CD4-positive, alpha-beta T cell treated with Interleukin-4 for 1 hour (primary cell): ENCODE measurements around the gene ACYP2.
"Not testable (repeated sequence)": the region's sequence is repeated elsewhere in the genome, so short reads cannot be mapped to it uniquely, and the experiment has no call there.

ENCODE experiments used
- DNase-seq, 2 donors: peaks; one replicate each; pipeline ENCODE4 v3.0.0-alpha.2; 2020 to 2022

The ACYP2 gene

GRCh38 chr2:54274781-54275242 lies 159.4 kb downstream of the ACYP2 start:
- DNase-seq: no peak

- DNase-seq: no peak
These were observed 160.1 kb downstream of the ACYP2 start for GRCh38 chr2:54275541-54275940.

DNA sequence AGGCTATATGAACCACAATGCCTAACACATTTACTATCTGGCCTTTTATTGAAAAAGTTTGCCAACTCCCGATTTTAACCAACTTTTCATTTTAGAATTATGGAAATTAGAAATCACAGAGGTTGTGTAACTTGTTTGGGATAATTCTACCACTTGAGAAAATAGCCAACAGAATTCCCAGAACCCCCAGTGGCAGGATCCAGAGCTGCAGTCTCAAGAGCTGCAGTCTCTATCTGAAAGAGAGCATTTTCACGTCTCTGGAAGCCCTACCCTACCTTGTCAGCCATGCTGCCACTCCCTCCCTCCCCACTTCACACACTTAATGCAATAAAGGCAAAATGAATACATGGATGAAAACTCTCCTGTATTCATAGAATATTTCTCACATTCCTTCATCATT lies 164.0 kb downstream of the ACYP2 start:
- no peak for DNase-seq

- no peak for DNase-seq
These were observed 169.4 kb downstream of the ACYP2 start for GRCh38 chr2:54284826-54285225.

- DNase-seq: no peak
These were observed 170.0 kb downstream of the ACYP2 start for GRCh38 chr2:54285451-54285850.

DNA sequence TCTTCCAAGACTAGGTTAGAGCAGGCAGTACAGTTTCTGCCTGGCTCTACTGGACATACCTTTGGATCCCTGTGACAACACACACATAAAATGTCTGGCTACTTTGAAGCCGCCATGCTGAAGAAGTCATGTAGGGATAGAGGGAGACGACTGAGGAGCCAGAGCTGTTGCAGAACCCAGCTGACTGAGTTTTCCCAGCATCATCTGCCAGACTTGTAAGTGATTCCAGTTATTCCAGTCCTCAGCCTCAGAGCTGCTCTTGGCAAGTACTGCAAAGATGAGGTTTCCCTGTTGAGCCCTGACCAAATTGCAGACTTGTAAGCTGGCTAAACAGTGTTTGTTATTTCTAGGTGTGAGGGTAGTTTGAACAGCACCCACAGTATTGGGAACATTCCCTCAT lies 172.1 kb downstream of the ACYP2 start:
- DNase-seq: no peak

DNA sequence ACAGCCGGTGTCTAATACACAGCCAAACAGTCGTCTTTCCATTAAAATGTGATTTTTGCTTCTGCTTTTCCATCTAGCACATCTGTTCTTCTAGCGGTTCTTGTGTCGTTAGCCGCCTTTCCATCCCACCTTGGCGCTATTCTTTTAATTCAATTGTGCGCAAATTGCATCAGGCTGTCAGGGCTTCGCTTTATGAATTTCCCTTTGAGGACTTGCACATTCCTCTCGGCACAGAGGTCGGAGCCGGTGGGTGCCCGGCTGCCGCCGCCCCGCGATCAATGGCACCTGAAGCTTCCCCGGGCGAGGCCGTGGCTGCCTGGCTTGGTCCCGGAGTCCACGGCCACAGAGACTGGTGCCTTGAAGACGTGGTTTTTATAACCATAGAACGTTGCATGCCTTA lies 174.5 kb downstream of the ACYP2 start:
- no peak for DNase-seq

DNA sequence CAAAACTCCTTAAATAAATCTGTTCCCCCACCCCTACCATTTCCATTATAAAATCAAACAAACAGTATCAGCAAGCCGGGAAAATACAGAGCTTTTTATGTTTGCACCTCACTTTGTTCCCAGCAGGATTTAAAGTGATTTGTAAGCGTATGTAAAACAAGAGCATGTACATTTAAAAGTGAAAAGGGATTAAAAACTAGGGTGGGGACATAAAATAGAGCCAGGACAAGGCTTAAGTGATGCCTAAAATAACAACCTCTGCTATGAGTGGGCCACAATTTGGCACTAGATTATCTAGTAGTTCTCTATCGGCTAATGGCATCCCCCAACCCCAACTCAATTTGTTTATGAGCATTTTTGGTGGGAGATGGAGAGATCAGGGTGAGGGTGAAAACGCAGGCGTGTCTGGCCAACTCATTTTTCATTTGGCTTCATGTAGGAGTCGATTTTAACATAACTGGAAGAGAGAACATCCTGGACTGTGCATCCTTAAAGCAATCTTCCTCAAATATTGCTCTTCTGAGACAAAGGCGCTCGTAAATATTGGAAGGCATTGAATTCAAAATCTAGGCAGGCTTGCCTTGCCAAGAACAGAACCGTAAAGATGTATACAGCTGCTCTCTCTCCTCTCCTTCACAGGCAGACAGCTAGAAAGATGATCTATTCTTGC lies 175.1 kb downstream of the ACYP2 start:
- DNase-seq: no peak

DNA sequence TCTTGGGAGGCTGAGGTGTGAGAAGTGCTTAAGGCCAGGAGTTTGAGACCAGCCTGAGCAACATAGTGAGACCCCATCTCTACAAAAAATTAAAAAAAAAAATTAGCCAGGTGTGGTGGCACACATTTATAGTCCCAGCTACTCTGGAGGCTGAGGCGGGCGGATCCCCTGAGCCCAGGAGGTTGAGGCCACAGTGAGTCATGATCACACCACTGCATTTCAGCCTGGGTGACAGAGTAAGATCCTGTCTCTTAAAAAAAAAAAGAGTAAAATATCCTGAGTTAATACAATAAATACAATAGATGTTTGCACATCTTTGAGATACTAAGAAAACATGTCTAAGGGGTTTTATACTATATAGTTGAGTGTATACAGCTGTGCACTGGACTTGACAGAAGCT lies 179.2 kb downstream of the ACYP2 start:
- DNase-seq: not testable (repeated sequence)

- DNase-seq: no peak
These were observed 180.5 kb downstream of the ACYP2 start for GRCh38 chr2:54295911-54296310.

DNA sequence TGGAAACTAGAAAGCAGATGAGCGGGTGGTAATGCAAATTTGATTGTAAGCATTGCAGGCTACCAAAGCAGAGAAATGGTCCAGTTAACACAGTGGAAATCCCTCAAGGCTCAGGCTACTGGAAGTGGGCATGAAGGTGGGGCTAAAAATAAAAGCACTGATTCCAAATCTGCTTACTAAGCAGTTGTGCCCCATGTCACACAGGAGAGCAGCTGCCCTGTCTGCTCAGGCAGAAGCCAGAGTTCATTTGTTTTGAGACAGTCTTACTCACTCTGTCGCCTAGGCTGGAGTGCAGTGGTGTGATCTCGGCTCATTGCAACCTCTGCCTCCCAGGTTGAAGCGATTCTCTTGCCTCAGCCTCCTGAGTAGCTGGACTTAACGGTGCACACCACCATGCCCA lies 183.1 kb downstream of the ACYP2 start:
- DNase-seq: no peak

GRCh38 chr2:54303631-54304030 lies 188.2 kb downstream of the ACYP2 start:
- no peak for DNase-seq

DNA sequence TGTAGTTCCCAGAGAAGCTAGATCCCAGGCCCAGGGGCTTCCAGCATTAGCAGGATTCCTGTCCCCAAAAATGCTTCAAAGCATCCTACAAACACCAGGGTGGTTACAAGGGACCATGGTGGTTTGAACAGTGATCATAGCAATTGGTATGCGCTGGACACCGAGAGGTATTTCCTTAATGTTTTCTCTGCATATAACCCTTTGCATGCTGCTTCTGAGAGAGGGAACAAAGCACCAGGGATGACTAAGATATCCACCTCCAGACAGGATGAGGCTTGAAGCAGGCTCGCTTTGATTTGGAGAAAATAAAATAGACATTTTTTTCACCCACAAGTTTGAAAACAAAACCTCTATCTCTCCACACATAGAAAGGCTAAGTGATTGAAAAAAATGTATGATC lies 191.1 kb downstream of the ACYP2 start:
- no peak for DNase-seq

- no peak for DNase-seq
These were observed 192.8 kb downstream of the ACYP2 start for GRCh38 chr2:54308186-54308585.

- no peak for DNase-seq
These were observed 193.4 kb downstream of the ACYP2 start for GRCh38 chr2:54308782-54309181.

GRCh38 chr2:54310311-54310710 lies 194.9 kb downstream of the ACYP2 start:
- no peak for DNase-seq

DNA sequence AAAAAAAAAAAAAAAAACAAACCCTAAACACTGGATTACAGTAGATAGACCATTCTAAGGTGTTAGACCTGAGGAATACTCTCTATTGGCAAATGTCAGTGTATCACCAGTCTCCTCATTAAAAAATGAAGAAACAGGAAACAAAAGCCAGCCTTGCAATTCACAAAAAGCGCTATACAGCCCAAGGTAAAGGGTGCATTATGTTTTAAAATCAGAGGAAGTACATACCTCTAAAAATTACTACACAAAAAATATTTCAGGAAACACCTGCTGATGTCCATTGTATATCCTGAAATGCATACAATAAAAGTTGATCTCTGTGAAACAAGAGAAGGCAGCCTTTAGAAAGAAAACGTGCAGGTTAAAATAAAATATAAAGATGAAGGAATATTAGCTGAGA lies 195.5 kb downstream of the ACYP2 start:
- no peak for DNase-seq

- DNase-seq: no peak
These were observed 197.7 kb downstream of the ACYP2 start for GRCh38 chr2:54313147-54313546.

DNA sequence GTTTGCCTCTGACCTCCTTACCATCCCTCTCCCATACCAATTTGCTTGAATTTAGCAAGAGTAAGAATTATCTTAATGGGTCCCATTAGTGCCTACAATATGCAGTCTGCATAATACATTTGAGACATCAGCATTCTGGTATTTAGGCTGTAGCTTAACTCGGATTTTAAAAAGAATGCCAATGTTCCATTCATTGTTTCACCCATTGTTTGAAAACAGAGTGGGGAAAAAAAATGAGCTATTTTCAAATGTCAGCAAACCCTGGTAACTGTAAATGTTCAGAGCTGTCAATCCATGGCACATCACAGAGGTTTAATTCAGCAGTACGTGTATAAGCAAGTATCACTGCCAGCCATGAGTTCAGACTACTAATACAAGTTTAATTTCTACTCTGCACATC lies 202.6 kb downstream of the ACYP2 start:
- DNase-seq: no peak

GRCh38 chr2:54318821-54319220 lies 203.4 kb downstream of the ACYP2 start:
- no peak for DNase-seq

GRCh38 chr2:54321047-54321446 lies 205.6 kb downstream of the ACYP2 start:
- DNase-seq: no peak

DNA sequence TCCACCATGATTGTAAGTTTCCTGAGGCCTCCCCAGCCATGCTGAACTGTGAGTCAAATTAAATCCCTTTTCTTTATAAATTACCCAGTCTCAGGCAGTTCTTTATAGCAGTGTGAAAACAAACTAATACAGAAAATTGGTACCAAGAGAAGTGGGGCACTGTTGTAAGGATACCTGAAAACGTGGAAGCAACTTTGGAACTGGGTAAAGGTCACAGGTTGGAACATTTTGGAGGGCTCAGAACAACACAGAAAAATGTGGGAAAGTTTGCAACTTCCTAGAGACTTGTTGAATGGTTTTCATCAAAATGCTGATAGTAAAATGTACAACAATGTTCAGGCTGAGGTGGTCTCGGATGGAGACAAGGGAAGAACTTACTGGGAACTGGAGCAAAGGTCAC lies 209.1 kb downstream of the ACYP2 start:
- DNase-seq: not testable (repeated sequence)

- DNase-seq: no peak
These were observed 209.7 kb downstream of the ACYP2 start for GRCh38 chr2:54325148-54325547.

GRCh38 chr2:54329482-54330161 lies 214.2 kb downstream of the ACYP2 start:
- DNase-seq: no peak
